ENCODE results near the gene ST6GALNAC4. TPM values are rescaled to one million over a fixed set of nuclear protein-coding genes. Genes with fewer than 3 reads are reported as not detected.

Gene ST6GALNAC4
- total and polyA plus RNA-seq, 4 donors = 24.6 to 96.2 (median 55.0) TPM

GRCh38 chr9:127931092-127931881 lies 14.4 kb upstream of the ST6GALNAC4 start:
- H3K4me3 ChIP-seq = no peak overlapping the region
- TF ChIP-seq, protein P1, sequence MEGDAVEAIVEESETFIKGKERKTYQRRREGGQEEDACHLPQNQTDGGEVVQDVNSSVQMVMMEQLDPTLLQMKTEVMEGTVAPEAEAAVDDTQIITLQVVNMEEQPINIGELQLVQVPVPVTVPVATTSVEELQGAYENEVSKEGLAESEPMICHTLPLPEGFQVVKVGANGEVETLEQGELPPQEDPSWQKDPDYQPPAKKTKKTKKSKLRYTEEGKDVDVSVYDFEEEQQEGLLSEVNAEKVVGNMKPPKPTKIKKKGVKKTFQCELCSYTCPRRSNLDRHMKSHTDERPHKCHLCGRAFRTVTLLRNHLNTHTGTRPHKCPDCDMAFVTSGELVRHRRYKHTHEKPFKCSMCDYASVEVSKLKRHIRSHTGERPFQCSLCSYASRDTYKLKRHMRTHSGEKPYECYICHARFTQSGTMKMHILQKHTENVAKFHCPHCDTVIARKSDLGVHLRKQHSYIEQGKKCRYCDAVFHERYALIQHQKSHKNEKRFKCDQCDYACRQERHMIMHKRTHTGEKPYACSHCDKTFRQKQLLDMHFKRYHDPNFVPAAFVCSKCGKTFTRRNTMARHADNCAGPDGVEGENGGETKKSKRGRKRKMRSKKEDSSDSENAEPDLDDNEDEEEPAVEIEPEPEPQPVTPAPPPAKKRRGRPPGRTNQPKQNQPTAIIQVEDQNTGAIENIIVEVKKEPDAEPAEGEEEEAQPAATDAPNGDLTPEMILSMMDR (IDR thresholded peaks at IDR 0.05; ENCODE audit: control extremely low read depth, extremely low read depth) = no peak
- peak overlapping the region in 1 of 2 donors; percentile 83 for H3K27ac ChIP-seq (ENCODE audit: low read depth in 1 of 2, low read length in 1 of 2)
- no peaks in the 10 kb centered on the region for H3K9me3 ChIP-seq (ENCODE audit: control insufficient read depth in 4 of 4, insufficient read depth in 3 of 4, low read length in 3 of 4)
- 32 to 43% methylated on average over 18 of the region's 18 CpGs for WGBS, 2 donors
- H3K4me1 ChIP-seq (ENCODE audit: control insufficient read depth in 5 of 5, insufficient read depth in 5 of 5, low read length in 5 of 5) = peaks cover under 1 to 30% (median 15%) of the 10 kb centered on the region in 5 donors
- peaks cover 0 to 27% (median 9%) of the 10 kb centered on the region in 3 donors for H3K27me3 ChIP-seq (ENCODE audit: control insufficient read depth in 3 of 3, insufficient read depth in 3 of 3, low read length in 2 of 3)
- peak overlapping the region in 1 of 2 donors; percentile 26 for H3K9ac ChIP-seq (ENCODE audit: insufficient read depth in 1 of 2, low read length in 2 of 2)
- H3K36me3 ChIP-seq (ENCODE audit: control insufficient read depth in 4 of 4, insufficient read depth in 4 of 4, low read length in 4 of 4) = peaks cover 0 to 8% (median 3%) of the 10 kb centered on the region in 4 donors
- DNase-seq (peak; percentile 74 to 81 (median 79)), ATAC-seq (ENCODE audit: insufficient read depth, low FRiP score) (peak; percentile 36)

GRCh38 chr9:127930231-127931091 lies 13.6 kb upstream of the ST6GALNAC4 start, which contains the start of gene PIP5KL1:
Gene PIP5KL1, minus strand, starts transcription at chr9:127930777. Its CDS starts 25 bp downstream, at chr9:127930752.
- Histone ChIP-seq H3K27ac (ENCODE audit: low read depth in 1 of 2, low read length in 1 of 2) (peak within 1 kb of the TSS in 1 of 2 donors; percentile 83), H3K4me1 (ENCODE audit: control insufficient read depth in 5 of 5, insufficient read depth in 5 of 5, low read length in 5 of 5) (peaks cover 0 to 22% (median 10%) of the 10 kb centered on the region in 5 donors), H3K27me3 (ENCODE audit: control insufficient read depth in 3 of 3, insufficient read depth in 3 of 3, low read length in 2 of 3) (peaks cover 0 to 31% (median 12%) of the 10 kb centered on the region in 3 donors), H3K4me3 (peak within 1 kb of the TSS; percentile 3), H3K36me3 (ENCODE audit: control insufficient read depth in 4 of 4, insufficient read depth in 4 of 4, low read length in 4 of 4) (peaks cover 0 to 7% (median under 1%) of the 10 kb centered on the region in 4 donors), H3K9ac (ENCODE audit: insufficient read depth in 1 of 2, low read length in 2 of 2) (peak within 1 kb of the TSS in 1 of 2 donors; percentile 26), H3K9me3 (ENCODE audit: control insufficient read depth in 4 of 4, insufficient read depth in 3 of 4, low read length in 3 of 4) (no peaks in the 10 kb centered on the region)
- ATAC-seq (ENCODE audit: insufficient read depth, low FRiP score) (peak; percentile 85), DNase-seq (peak; percentile 80 to 90 (median 86))
- TF ChIP-seq, protein P1 (IDR thresholded peaks at IDR 0.05; ENCODE audit: control extremely low read depth, extremely low read depth) = no peak
- WGBS, 2 donors = 2 to 3% methylated on average over 69 to 70 of the region's 70 CpGs

GRCh38 chr9:127929625-127929979 lies 12.8 kb upstream of the ST6GALNAC4 start:
- peaks cover 0 to 3% (median 0%) of the 10 kb centered on the region in 4 donors for H3K36me3 ChIP-seq (ENCODE audit: control insufficient read depth in 4 of 4, insufficient read depth in 4 of 4, low read length in 4 of 4)
- H3K27me3 ChIP-seq (ENCODE audit: control insufficient read depth in 3 of 3, insufficient read depth in 3 of 3, low read length in 2 of 3) = peaks cover 0 to 34% (median 14%) of the 10 kb centered on the region in 3 donors
- H3K27ac ChIP-seq (ENCODE audit: low read depth in 1 of 2, low read length in 1 of 2) = no peak overlapping the region
- H3K9ac ChIP-seq (ENCODE audit: insufficient read depth in 1 of 2, low read length in 2 of 2) = no peak overlapping the region
- 73 to 81% methylated on average over 10 of the region's 10 CpGs for WGBS, 2 donors
- TF ChIP-seq, protein P1 (IDR thresholded peaks at IDR 0.05; ENCODE audit: control extremely low read depth, extremely low read depth) = no peak
- DNase-seq (no peak), ATAC-seq (ENCODE audit: insufficient read depth, low FRiP score) (no peak)
- H3K9me3 ChIP-seq (ENCODE audit: control insufficient read depth in 4 of 4, insufficient read depth in 3 of 4, low read length in 3 of 4) = no peaks in the 10 kb centered on the region
- peaks cover 0 to 21% (median 10%) of the 10 kb centered on the region in 5 donors for H3K4me1 ChIP-seq (ENCODE audit: control insufficient read depth in 5 of 5, insufficient read depth in 5 of 5, low read length in 5 of 5)
- no peak overlapping the region for H3K4me3 ChIP-seq

Data from lung (tissue), 12 donors.